BE2C (cell line): ENCODE results near the gene TP53TG5.

ENCODE experiments used
- DNase-seq: peaks from one replicate; pipeline ENCODE4 v3.0.0-alpha.2; 2020
- H3K27me3 ChIP-seq: fragments of 250-450 bp; sonication (Bioruptor Pico); 2 replicates; pipeline ENCODE4 v1.5.1; 2020; ENCODE audit warnings: mild to moderate bottlenecking
- H3K36me3 ChIP-seq: fragments of 250-450 bp; sonication (Bioruptor Pico); 2 replicates; pipeline ENCODE4 v1.5.1; 2020; ENCODE audit warnings: mild to moderate bottlenecking
- H3K4me1 ChIP-seq: fragments of 250-450 bp; sonication (Bioruptor Pico); 2 replicates; pipeline ENCODE4 v1.5.1; 2020
- H3K4me3 ChIP-seq: 2 replicates; pipeline ENCODE4 v1.5.1; 2011; ENCODE audit warnings: low read depth, low read length
- H3K9me3 ChIP-seq: fragments of 250-450 bp; sonication (Bioruptor Pico); 2 replicates; pipeline ENCODE4 v1.5.1; 2020
- CTCF ChIP-seq: IDR thresholded peaks from 2 replicates; pipeline ENCODE4 v1.5.1; 2012; ENCODE audit warnings: mild to moderate bottlenecking, low read depth, low read length

Gene TP53TG5

GRCh38 chr20:45390931-45391330, 12.8 kb upstream of the TP53TG5 start:
- Histone ChIP-seq H3K4me1 (no peaks in the 10 kb centered on the region), H3K9me3 (no peaks in the 10 kb centered on the region), H3K36me3 (no peaks in the 10 kb centered on the region), H3K27me3 (no peaks in the 10 kb centered on the region), H3K4me3 (no peak overlapping the region)
- no peak for DNase-seq
- TF ChIP-seq CTCF: no peak

GRCh38 chr20:45387274-45387673, 9.1 kb upstream of the TP53TG5 start:
- H3K27me3 ChIP-seq: no peaks in the 10 kb centered on the region
- DNase-seq: no peak
- no peaks in the 10 kb centered on the region for H3K36me3 ChIP-seq
- H3K4me1 ChIP-seq: no peaks in the 10 kb centered on the region
- no peak overlapping the region for H3K4me3 ChIP-seq
- no peak for TF ChIP-seq CTCF
- no peaks in the 10 kb centered on the region for H3K9me3 ChIP-seq

- no peaks in the 10 kb centered on the region for H3K27me3 ChIP-seq
- no peak overlapping the region for H3K4me3 ChIP-seq
- H3K9me3 ChIP-seq: no peaks in the 10 kb centered on the region
- H3K36me3 ChIP-seq: no peaks in the 10 kb centered on the region
- no peaks in the 10 kb centered on the region for H3K4me1 ChIP-seq
- no peak for TF ChIP-seq CTCF
- DNase-seq: no peak
Observed at GRCh38 chr20:45377269-45377668, 856 bp downstream of the TP53TG5 start.

- Histone ChIP-seq H3K27me3 (no peaks in the 10 kb centered on the region), H3K4me1 (no peaks in the 10 kb centered on the region), H3K9me3 (no peaks in the 10 kb centered on the region), H3K4me3 (no peak overlapping the region), H3K36me3 (no peaks in the 10 kb centered on the region)
- TF ChIP-seq CTCF: no peak
- no peak for DNase-seq
Observed at GRCh38 chr20:45374966-45375365, 3.2 kb downstream of the TP53TG5 start.

- no peaks in the 10 kb centered on the region for H3K4me1 ChIP-seq
Observed at GRCh38 chr20:45374101-45374467, 4.0 kb downstream of the TP53TG5 start.

More at GRCh38 chr20:45374101-45374467, 4.0 kb downstream of the TP53TG5 start:
- no peak for TF ChIP-seq CTCF
- no peak for DNase-seq
- H3K9me3 ChIP-seq: no peaks in the 10 kb centered on the region
- H3K36me3 ChIP-seq: no peaks in the 10 kb centered on the region
- H3K4me3 ChIP-seq: no peak overlapping the region; the same call in 1 of the 2 replicates
- no peaks in the 10 kb centered on the region for H3K27me3 ChIP-seq
